ENCODE data around the gene DGKH. TPM values are rescaled to one million over a fixed set of nuclear protein-coding genes. Genes with fewer than 3 reads are reported as not detected.

DGKH gene
- total and polyA plus RNA-seq, 9 of the 15 experiments (the other 6 are each of a cell fraction or from before 2014, with no cell fraction given), result 0.38 to 4.4 (median 3.1) TPM

- TF ChIP-seq KDM4B (IDR thresholded peaks at IDR 0.05; ENCODE audit: borderline replicate concordance in 2 of 2, low read depth in 1 of 2) (no peak), PTTG1 (tag; IDR thresholded peaks at IDR 0.05; ENCODE audit: low read depth) (0 out of 2 replicates have a peak, but pooled peaks have one; percentile 66), ZNF740 (CRISPR knock-in tag; IDR thresholded peaks at IDR 0.05) (no peak), ZNF740 (tag; IDR thresholded peaks at IDR 0.05) (0 out of 4 replicates have a peak, but pooled peaks of 1 of the 2 experiments have one; percentile 42), POLR2H (tag; IDR thresholded peaks at IDR 0.05; ENCODE audit: low read depth) (peak; percentile 73), ZEB2 (IDR thresholded peaks at IDR 0.05) (0 out of 2 replicates have a peak, but pooled peaks have one; percentile 12), MTF1 (CRISPR knock-in tag; IDR thresholded peaks at IDR 0.05; ENCODE audit: borderline replicate concordance) (no peak), MLLT1 (IDR thresholded peaks at IDR 0.05) (peak in 1 of 2 experiments; percentile 55; a peak in 1 of 4 replicates), XRCC5 (IDR thresholded peaks at IDR 0.05; ENCODE audit: low read depth, low read length) (no peak), GTF2A2 (tag; IDR thresholded peaks at IDR 0.05) (0 out of 2 replicates have a peak, but pooled peaks have one; percentile 2), EZH2 (IDR thresholded peaks at IDR 0.05; ENCODE audit: borderline replicate concordance, low read depth, low read length) (no peak), TRIM28 (IDR thresholded peaks at IDR 0.05) (no peak), GABPA (tag; conservative IDR thresholded peaks at IDR 0.05; ENCODE audit: low read depth) (no peak), ILK (tag; IDR thresholded peaks at IDR 0.05; ENCODE audit: borderline replicate concordance, low read depth) (no peak), THRB (CRISPR knock-in tag; conservative IDR thresholded peaks at IDR 0.05) (no peak), YBX1 (IDR thresholded peaks at IDR 0.05) (no peak), ZNF511 (CRISPR knock-in tag; IDR thresholded peaks at IDR 0.05) (no peak), SAFB (IDR thresholded peaks at IDR 0.05; ENCODE audit: borderline replicate concordance, low read depth, low read length) (no peak), TCF15 (CRISPR knock-in tag; IDR thresholded peaks at IDR 0.05) (peak; percentile 21; the same call in 1 of the 2 replicates), ZNF668 (CRISPR knock-in tag; IDR thresholded peaks at IDR 0.05) (peak; percentile 52; the same call in 1 of the 2 replicates), CHAMP1 (IDR thresholded peaks at IDR 0.05) (no peak)
Measured at GRCh38 chr13:42173789-42174343, 125.4 kb downstream of the DGKH start (continued).

Measured in K562 (cell line).